HEK293 (cell line): ENCODE results near the gene CSF1.

Source experiments
- CTCF ChIA-PET: fragments of 350-600 bp; formaldehyde crosslinking; extraction: SDS; loops from one replicate; lab custom pipeline; 2021; ENCODE audit warnings: antibody characterized with exemption; lab: Yijun Ruan, JAX
- POLR2A ChIA-PET: fragments of 300-600 bp; formaldehyde crosslinking; extraction: SDS; loops from one replicate; lab custom pipeline; 2020; ENCODE audit warnings: antibody characterized with exemption, inconsistent platforms; lab: Yijun Ruan, JAX
- H3K27ac ChIP-seq: fragments of 200-500 bp; sonication (Bioruptor generic); 2 replicates; pipeline ENCODE4 v1.5.1; 2014; ENCODE audit warnings: low read depth, low read length, control low read depth, inconsistent platforms; ENCODE audit errors: extremely low read depth
- H3K36me3 ChIP-seq, 2 experiments: fragments of 200-500 bp in 1 of 2; sonication (Bioruptor generic) in 1 of 2; 1 replicate in 1 of 2; 2 replicates in 1 of 2; pipeline ENCODE4 v1.5.1; 2014 to 2017; ENCODE audit warnings: inconsistent platforms in 2 of 2, low read length in 2 of 2; ENCODE audit not compliant: control insufficient read depth in 2 of 2, insufficient read depth in 1 of 2
- H3K4me1 ChIP-seq: fragments of 200-500 bp; sonication (Bioruptor generic); 2 replicates; pipeline ENCODE4 v1.5.1; 2014; ENCODE audit warnings: mild to moderate bottlenecking, low read length, inconsistent platforms; ENCODE audit not compliant: control insufficient read depth, insufficient read depth
- H3K4me3 ChIP-seq: 2 replicates; pipeline ENCODE4 v1.5.1; 2011; ENCODE audit warnings: low read depth, mild to moderate bottlenecking, control low read depth, low read length, moderate library complexity
- H3K9me3 ChIP-seq: fragments of 200-500 bp; sonication (Bioruptor generic); 2 replicates; pipeline ENCODE4 v1.5.1; 2014; ENCODE audit warnings: low read depth, low read length, inconsistent platforms; ENCODE audit not compliant: control insufficient read depth, insufficient read depth
- EGR2 ChIP-seq: fragments of 450-650 bp; formaldehyde crosslinking; IDR thresholded peaks from 2 replicates; pipeline ENCODE4 v1.5.1; 2016; ENCODE audit warnings: low read depth, missing biosample characterization, missing genetic modification characterization
- HOXC10 ChIP-seq: sonication (generic); formaldehyde crosslinking; IDR thresholded peaks from 2 replicates; pipeline ENCODE4 v1.8.1; 2023; ENCODE audit warnings: mild to moderate bottlenecking, missing genetic modification reagents
- IKZF3 ChIP-seq: fragments of 450-650 bp; IDR thresholded peaks from 2 replicates; pipeline ENCODE4 v1.5.0; 2018; ENCODE audit warnings: missing biosample characterization, mild to moderate bottlenecking, missing genetic modification characterization, moderate library complexity
- KLF17 ChIP-seq: fragments of 450-650 bp; formaldehyde crosslinking; IDR thresholded peaks from 2 replicates; pipeline ENCODE4 v1.5.1; 2016; ENCODE audit warnings: missing biosample characterization, missing genetic modification characterization
- KLF9 ChIP-seq: fragments of 450-650 bp; formaldehyde crosslinking; IDR thresholded peaks from 2 replicates; pipeline ENCODE4 v1.5.1; 2016; ENCODE audit warnings: missing biosample characterization, missing genetic modification characterization, low read depth
- PRDM4 ChIP-seq: fragments of 450-650 bp; formaldehyde crosslinking; IDR thresholded peaks from 2 replicates; pipeline ENCODE4 v1.5.1; 2017; ENCODE audit warnings: missing biosample characterization, missing genetic modification characterization
- SCRT2 ChIP-seq: fragments of 450-650 bp; formaldehyde crosslinking; IDR thresholded peaks from 2 replicates; pipeline ENCODE4 v1.5.1; 2016; ENCODE audit warnings: missing biosample characterization, missing genetic modification characterization
- YY1 ChIP-seq: fragments of 450-650 bp; formaldehyde crosslinking; IDR thresholded peaks from 2 replicates; pipeline ENCODE4 v1.5.1; 2018; ENCODE audit warnings: missing biosample characterization, missing genetic modification characterization
- ZBTB44 ChIP-seq: fragments of 450-650 bp; IDR thresholded peaks from 2 replicates; pipeline ENCODE4 v1.5.1; 2018; ENCODE audit warnings: missing biosample characterization, mild to moderate bottlenecking, missing genetic modification characterization
- ZFHX2 ChIP-seq: fragments of 450-650 bp; formaldehyde crosslinking; conservative IDR thresholded peaks from 2 replicates; pipeline ENCODE4 v1.5.1; 2016; ENCODE audit warnings: missing biosample characterization, missing genetic modification characterization
- ZIC2 ChIP-seq: fragments of 450-650 bp; formaldehyde crosslinking; IDR thresholded peaks from 2 replicates; pipeline ENCODE4 v1.5.1; 2016; ENCODE audit warnings: missing biosample characterization, missing genetic modification characterization
- ZNF140 ChIP-seq: fragments of 450-650 bp; formaldehyde crosslinking; IDR thresholded peaks from 2 replicates; pipeline ENCODE4 v1.5.1; 2016; ENCODE audit warnings: missing biosample characterization, missing genetic modification characterization
- ZNF473 ChIP-seq: fragments of 450-650 bp; formaldehyde crosslinking; IDR thresholded peaks from 2 replicates; pipeline ENCODE4 v1.5.1; 2017; ENCODE audit warnings: missing biosample characterization, missing genetic modification characterization
- ZNF514 ChIP-seq: fragments of 450-650 bp; formaldehyde crosslinking; IDR thresholded peaks from 2 replicates; pipeline ENCODE4 v1.5.1; 2016; ENCODE audit warnings: missing biosample characterization, missing genetic modification characterization
- ZNF548 ChIP-seq: fragments of 450-650 bp; formaldehyde crosslinking; IDR thresholded peaks from 2 replicates; pipeline ENCODE4 v1.5.1; 2016; ENCODE audit warnings: missing biosample characterization, missing genetic modification characterization
- ZNF621 ChIP-seq: fragments of 450-650 bp; formaldehyde crosslinking; IDR thresholded peaks from 2 replicates; pipeline ENCODE4 v1.5.1; 2017; ENCODE audit warnings: missing biosample characterization, missing genetic modification characterization
- ZNF623 ChIP-seq: fragments of 450-650 bp; formaldehyde crosslinking; IDR thresholded peaks from 2 replicates; pipeline ENCODE4 v1.5.1; 2016; ENCODE audit warnings: missing biosample characterization, missing genetic modification characterization
- ZNF785 ChIP-seq: fragments of 450-650 bp; formaldehyde crosslinking; IDR thresholded peaks from 2 replicates; pipeline ENCODE4 v1.5.1; 2016; ENCODE audit warnings: missing biosample characterization, missing genetic modification characterization
- ZNF792 ChIP-seq: fragments of 450-650 bp; formaldehyde crosslinking; IDR thresholded peaks from 2 replicates; pipeline ENCODE4 v1.5.1; 2016; ENCODE audit warnings: missing biosample characterization, missing genetic modification characterization
- ZNF837 ChIP-seq: fragments of 450-650 bp; formaldehyde crosslinking; IDR thresholded peaks from 2 replicates; pipeline ENCODE4 v1.5.1; 2016; ENCODE audit warnings: missing biosample characterization, missing genetic modification characterization

Gene CSF1

GRCh38 chr1:109879881-109880525 is 30.6 kb upstream of the CSF1 start (continued):
- TF ChIP-seq ZNF140 (tag by site-specific recombination), result no peak
- no peak for TF ChIP-seq EGR2 (tag by site-specific recombination)
- TF ChIP-seq YY1, result no peak
- TF ChIP-seq HOXC10 (CRISPR knock-in tag), result no peak
- no peak for TF ChIP-seq KLF17 (tag by site-specific recombination)
- TF ChIP-seq ZNF792 (tag by site-specific recombination), result no peak

GRCh38 chr1:109880971-109881894 is 29.4 kb upstream of the CSF1 start:
- peak; percentile 89 for TF ChIP-seq ZFHX2 (tag by site-specific recombination)
- peak; percentile 82 for TF ChIP-seq EGR2 (tag by site-specific recombination)
- TF ChIP-seq ZNF785 (tag by site-specific recombination), result no peak
- TF ChIP-seq SCRT2, result peak; percentile 58
- no peak for TF ChIP-seq ZNF548 (tag by site-specific recombination)
- 0 out of 2 replicates have a peak, but pooled peaks have one; percentile 14 for TF ChIP-seq ZIC2 (tag by site-specific recombination)
- TF ChIP-seq, all 188 proteins: peak for 4
- ChIA-PET CTCF (interaction anchor here (0.9 kb wide), 1 partner anchor 12 kb away, joined by 5 read pairs; no protein-coding TSS in a partner anchor), POLR2A (no interaction called here)
- Histone ChIP-seq H3K9me3 (no peaks in the 10 kb centered on the region), H3K36me3 (no peaks in the 10 kb centered on the region), H3K27ac (no peak overlapping the region), H3K4me1 (no peaks in the 10 kb centered on the region), H3K4me3 (no peak overlapping the region)

GRCh38 chr1:109881906-109882287 is 28.8 kb upstream of the CSF1 start:
- no peaks in the 10 kb centered on the region for H3K4me1 ChIP-seq
- ChIA-PET CTCF (interaction anchor here (0.9 kb wide), 1 partner anchor 11 kb away, joined by 5 read pairs; no protein-coding TSS in a partner anchor), POLR2A (no interaction called here)
- no peaks in the 10 kb centered on the region for H3K36me3 ChIP-seq
- H3K9me3 ChIP-seq, result no peaks in the 10 kb centered on the region
- no peak for TF ChIP-seq IKZF3
- no peak for TF ChIP-seq KLF9 (tag by site-specific recombination)
- no peak for TF ChIP-seq PRDM4
- no peak for TF ChIP-seq ZNF514
- TF ChIP-seq ZBTB44 (tag by site-specific recombination), result no peak
- no peak for TF ChIP-seq ZNF623 (tag by site-specific recombination)
- TF ChIP-seq ZNF621 (tag by site-specific recombination), result no peak
- no peak for TF ChIP-seq ZNF473 (tag by site-specific recombination)
- no peak for TF ChIP-seq ZNF837 (tag by site-specific recombination)
- H3K4me3 ChIP-seq, result no peak overlapping the region
- H3K27ac ChIP-seq, result no peak overlapping the region
